DOHH2 (cell line): ENCODE data around the gene SKOR1.

Experiments
- H3F3A ChIP-seq: fragments of 200-600 bp; sonication (generic), shearing (Covaris generic); 2 replicates; pipeline ENCODE4 v1.6.0; 2016; ENCODE audit warnings: antibody characterized with exemption, mild to moderate bottlenecking; ENCODE audit not compliant: control insufficient read depth, insufficient read depth
- H3K27ac ChIP-seq: fragments of 200-600 bp; sonication (generic); 2 replicates; pipeline ENCODE4 v1.5.1; 2014; ENCODE audit warnings: low read depth, mild to moderate bottlenecking, low read length, moderate library complexity
- H3K27me3 ChIP-seq: fragments of 200-600 bp; sonication (generic); 2 replicates; pipeline ENCODE4 v1.6.1; 2014; ENCODE audit warnings: mild to moderate bottlenecking, low read length, mixed read lengths; ENCODE audit not compliant: control insufficient read depth
- H3K36me3 ChIP-seq: fragments of 200-600 bp; sonication (generic); 2 replicates; pipeline ENCODE4 v1.6.1; 2014; ENCODE audit warnings: mild to moderate bottlenecking, low read length, moderate library complexity, mixed read lengths; ENCODE audit not compliant: control insufficient read depth
- H3K4me1 ChIP-seq: fragments of 200-600 bp; sonication (generic); 2 replicates; pipeline ENCODE4 v1.6.1; 2014; ENCODE audit warnings: mild to moderate bottlenecking, low read length, mixed read lengths; ENCODE audit not compliant: control insufficient read depth
- H3K4me2 ChIP-seq: fragments of 200-600 bp; sonication (generic); 2 replicates; pipeline ENCODE4 v1.6.0; 2014; ENCODE audit warnings: mild to moderate bottlenecking, low read length, moderate library complexity
- H3K4me3 ChIP-seq: fragments of 200-600 bp; sonication (generic); 2 replicates; pipeline ENCODE4 v1.5.1; 2014; ENCODE audit warnings: mild to moderate bottlenecking, low read length, mixed read lengths
- H3K79me2 ChIP-seq: fragments of 200-600 bp; sonication (generic); 2 replicates; pipeline ENCODE4 v1.6.1; 2014; ENCODE audit warnings: mild to moderate bottlenecking, low read length, mixed read lengths; ENCODE audit not compliant: control insufficient read depth
- H3K9me2 ChIP-seq: fragments of 200-600 bp; sonication (generic); replicated peaks from 2 replicates; pipeline ENCODE4 v1.6.1; 2014; ENCODE audit warnings: mild to moderate bottlenecking, low read length, mixed read lengths; ENCODE audit not compliant: control insufficient read depth
- H3K9me3 ChIP-seq: fragments of 200-600 bp; sonication (generic); 2 replicates; pipeline ENCODE4 v1.6.1; 2014; ENCODE audit warnings: antibody characterized with exemption, low read length, mixed read lengths; ENCODE audit not compliant: control insufficient read depth, insufficient read depth
- H4K20me1 ChIP-seq: fragments of 200-600 bp; sonication (generic); 2 replicates; pipeline ENCODE4 v1.6.0; 2014; ENCODE audit warnings: low read depth, mild to moderate bottlenecking, antibody characterized with exemption, low read length, moderate library complexity; ENCODE audit not compliant: control insufficient read depth, insufficient read depth
- EZH2phosphoT487 ChIP-seq: fragments of 200-600 bp; sonication (generic); IDR thresholded peaks from 2 replicates; pipeline ENCODE4 v1.6.1; 2017; ENCODE audit warnings: borderline replicate concordance, mild to moderate bottlenecking, antibody characterized with exemption, low read length, moderate library complexity, mixed read lengths
- TF ChIP-seq, protein P1 (sequence below): fragments of 200-600 bp; sonication (generic); IDR thresholded peaks from one replicate; pipeline ENCODE4 v1.5.1; 2014; ENCODE audit warnings: antibody characterized with exemption, mild to moderate bottlenecking, low read depth, low read length; ENCODE audit not compliant: poor library complexity, severe bottlenecking

SKOR1 gene, protein sequence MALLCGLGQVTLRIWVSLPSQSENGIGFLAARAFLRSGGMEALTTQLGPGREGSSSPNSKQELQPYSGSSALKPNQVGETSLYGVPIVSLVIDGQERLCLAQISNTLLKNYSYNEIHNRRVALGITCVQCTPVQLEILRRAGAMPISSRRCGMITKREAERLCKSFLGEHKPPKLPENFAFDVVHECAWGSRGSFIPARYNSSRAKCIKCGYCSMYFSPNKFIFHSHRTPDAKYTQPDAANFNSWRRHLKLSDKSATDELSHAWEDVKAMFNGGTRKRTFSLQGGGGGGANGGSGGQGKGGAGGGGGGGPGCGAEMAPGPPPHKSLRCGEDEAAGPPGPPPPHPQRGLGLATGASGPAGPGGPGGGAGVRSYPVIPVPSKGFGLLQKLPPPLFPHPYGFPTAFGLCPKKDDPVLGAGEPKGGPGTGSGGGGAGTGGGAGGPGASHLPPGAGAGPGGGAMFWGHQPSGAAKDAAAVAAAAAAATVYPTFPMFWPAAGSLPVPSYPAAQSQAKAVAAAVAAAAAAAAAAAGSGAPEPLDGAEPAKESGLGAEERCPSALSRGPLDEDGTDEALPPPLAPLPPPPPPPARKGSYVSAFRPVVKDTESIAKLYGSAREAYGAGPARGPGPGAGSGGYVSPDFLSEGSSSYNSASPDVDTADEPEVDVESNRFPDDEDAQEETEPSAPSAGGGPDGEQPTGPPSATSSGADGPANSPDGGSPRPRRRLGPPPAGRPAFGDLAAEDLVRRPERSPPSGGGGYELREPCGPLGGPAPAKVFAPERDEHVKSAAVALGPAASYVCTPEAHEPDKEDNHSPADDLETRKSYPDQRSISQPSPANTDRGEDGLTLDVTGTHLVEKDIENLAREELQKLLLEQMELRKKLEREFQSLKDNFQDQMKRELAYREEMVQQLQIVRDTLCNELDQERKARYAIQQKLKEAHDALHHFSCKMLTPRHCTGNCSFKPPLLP

DNA sequence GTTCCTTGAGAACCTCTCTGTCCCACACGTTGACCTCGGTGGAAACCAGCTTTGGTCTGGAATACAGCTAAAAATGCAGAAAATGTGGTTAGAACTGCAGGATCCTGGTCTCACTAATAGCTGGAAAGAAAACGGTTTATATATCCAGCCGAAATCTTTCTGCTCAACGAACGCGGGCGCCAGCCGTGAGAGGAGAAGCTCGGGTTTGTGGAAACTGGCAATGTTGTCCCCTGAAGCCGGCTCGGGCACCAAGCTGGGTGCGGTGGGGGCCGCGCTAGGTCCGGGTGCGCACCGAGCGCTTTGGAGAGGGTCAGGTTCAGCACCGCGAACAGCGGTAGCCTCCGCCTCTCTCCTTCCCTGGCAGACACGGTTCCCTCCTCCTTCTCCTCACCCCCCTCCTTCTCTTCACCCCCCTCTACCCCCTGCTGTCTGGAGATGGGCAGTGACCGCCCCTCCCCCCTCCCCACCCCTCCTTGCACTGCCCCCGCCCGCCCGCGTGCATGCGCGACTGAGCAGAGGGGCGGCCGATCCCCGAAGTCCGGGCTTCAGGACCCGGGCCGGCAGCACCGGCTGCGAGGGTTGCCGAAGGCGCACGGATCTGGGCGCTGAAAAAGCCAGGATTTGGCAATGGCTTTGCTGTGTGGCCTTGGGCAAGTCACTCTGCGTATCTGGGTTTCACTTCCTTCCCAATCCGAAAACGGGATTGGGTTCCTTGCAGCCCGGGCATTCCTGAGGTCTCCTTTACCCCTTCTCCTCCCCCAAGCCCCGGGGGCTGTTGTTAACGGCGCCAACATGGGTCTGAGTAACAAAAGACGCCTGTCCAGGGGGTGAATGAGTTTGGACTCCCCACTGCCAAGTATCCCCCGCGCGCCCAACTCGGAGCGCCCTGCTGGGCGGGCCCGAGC, at the start of gene SKOR1:
SKOR1 (plus strand) TSS at position 534 of the 905 bp plus-strand sequence; CDS start at position 628, 94 bp downstream.
- H3K36me3 ChIP-seq: no peaks in the 10 kb centered on the region
- H4K20me1 ChIP-seq: 0 out of 2 replicates have a peak, but pooled peaks cover 3% of the 10 kb centered on the region
- H3K4me2 ChIP-seq: no peak within 1 kb of the TSS
- H3K9me3 ChIP-seq: no peaks in the 10 kb centered on the region; the same call in 1 of the 2 replicates
- peaks cover 39% of the 10 kb centered on the region for H3K27me3 ChIP-seq
- no peak within 1 kb of the TSS for H3K4me3 ChIP-seq
- TF ChIP-seq, protein P1, sequence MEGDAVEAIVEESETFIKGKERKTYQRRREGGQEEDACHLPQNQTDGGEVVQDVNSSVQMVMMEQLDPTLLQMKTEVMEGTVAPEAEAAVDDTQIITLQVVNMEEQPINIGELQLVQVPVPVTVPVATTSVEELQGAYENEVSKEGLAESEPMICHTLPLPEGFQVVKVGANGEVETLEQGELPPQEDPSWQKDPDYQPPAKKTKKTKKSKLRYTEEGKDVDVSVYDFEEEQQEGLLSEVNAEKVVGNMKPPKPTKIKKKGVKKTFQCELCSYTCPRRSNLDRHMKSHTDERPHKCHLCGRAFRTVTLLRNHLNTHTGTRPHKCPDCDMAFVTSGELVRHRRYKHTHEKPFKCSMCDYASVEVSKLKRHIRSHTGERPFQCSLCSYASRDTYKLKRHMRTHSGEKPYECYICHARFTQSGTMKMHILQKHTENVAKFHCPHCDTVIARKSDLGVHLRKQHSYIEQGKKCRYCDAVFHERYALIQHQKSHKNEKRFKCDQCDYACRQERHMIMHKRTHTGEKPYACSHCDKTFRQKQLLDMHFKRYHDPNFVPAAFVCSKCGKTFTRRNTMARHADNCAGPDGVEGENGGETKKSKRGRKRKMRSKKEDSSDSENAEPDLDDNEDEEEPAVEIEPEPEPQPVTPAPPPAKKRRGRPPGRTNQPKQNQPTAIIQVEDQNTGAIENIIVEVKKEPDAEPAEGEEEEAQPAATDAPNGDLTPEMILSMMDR: no peak
- no peaks in the 10 kb centered on the region for H3K4me1 ChIP-seq
- H3F3A ChIP-seq: no peaks in the 10 kb centered on the region
- H3K79me2 ChIP-seq: no peaks in the 10 kb centered on the region
- no peak within 1 kb of the TSS for H3K27ac ChIP-seq
- H3K9me2 ChIP-seq: no peaks in the 10 kb centered on the region

DNA sequence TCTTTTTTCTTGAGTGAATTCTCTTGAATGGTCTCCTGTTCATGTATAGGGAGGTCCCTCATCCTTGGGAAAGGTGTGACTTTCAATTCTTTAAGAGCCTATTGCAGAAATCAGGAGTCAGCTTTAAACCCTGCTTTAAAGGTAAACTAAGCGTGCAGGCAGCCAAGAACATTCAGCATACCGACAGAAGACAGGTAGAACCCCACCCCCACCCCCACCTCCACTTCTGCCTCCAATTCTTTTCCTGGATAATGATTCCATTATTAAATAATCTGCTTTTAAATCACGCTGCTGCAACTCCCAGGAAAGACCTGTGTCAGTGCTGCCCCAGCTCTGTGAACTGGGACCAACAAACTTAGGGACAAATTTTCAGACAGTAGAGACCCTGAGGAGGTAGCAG, 49.3 kb upstream of the SKOR1 start:
- Histone ChIP-seq H3K4me3 (no peak overlapping the region), H3K27me3 (no peaks in the 10 kb centered on the region), H3K4me2 (no peak overlapping the region), H4K20me1 (no peaks in the 10 kb centered on the region), H3K4me1 (peaks cover 33% of the 10 kb centered on the region), H3K79me2 (no peaks in the 10 kb centered on the region), H3K9me3 (no peaks in the 10 kb centered on the region), H3F3A (no peaks in the 10 kb centered on the region), H3K36me3 (no peaks in the 10 kb centered on the region), H3K27ac (no peak overlapping the region), H3K9me2 (no peaks in the 10 kb centered on the region)
- no peak for TF ChIP-seq EZH2phosphoT487

DNA sequence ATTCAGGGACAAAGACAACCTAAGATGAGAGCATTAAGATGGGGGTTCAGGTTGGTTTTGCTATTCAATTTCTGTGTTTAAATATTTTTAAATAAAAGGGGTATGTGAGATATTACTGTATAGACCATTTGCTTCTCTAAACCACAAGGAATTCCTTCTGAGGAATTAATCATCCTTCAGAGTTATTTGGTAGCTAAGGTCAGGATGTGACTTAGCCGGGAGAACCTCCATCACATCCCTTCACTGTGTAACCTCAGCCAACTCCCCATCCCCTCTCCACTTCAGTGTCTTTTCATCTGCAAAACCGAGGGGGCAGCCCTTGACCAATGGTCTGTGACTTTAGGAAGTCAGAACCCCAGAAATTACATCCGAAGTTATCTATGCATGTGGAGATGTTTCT, 48.7 kb upstream of the SKOR1 start:
- H3F3A ChIP-seq: no peaks in the 10 kb centered on the region
- H3K9me3 ChIP-seq: no peaks in the 10 kb centered on the region
- no peaks in the 10 kb centered on the region for H3K27me3 ChIP-seq
- H3K79me2 ChIP-seq: no peaks in the 10 kb centered on the region
- H3K4me2 ChIP-seq: no peak overlapping the region
- H3K36me3 ChIP-seq: no peaks in the 10 kb centered on the region
- TF ChIP-seq, protein P1: no peak
- no peak for TF ChIP-seq EZH2phosphoT487
- H3K4me3 ChIP-seq: no peak overlapping the region
- H3K27ac ChIP-seq: no peak overlapping the region
- H4K20me1 ChIP-seq: no peaks in the 10 kb centered on the region
- no peaks in the 10 kb centered on the region for H3K9me2 ChIP-seq
- peaks cover 35% of the 10 kb centered on the region for H3K4me1 ChIP-seq
